Muscle of arm (tissue), 14 donors: Measurements from ENCODE around the gene ADGRB3. TPM values are rescaled to one million over a fixed set of nuclear protein-coding genes. Genes with fewer than 3 reads are reported as not detected.
A peak's percentile ranks its signal among the peaks of the same experiment; 100 is the strongest.

Experiments used
- DNase-seq: peaks from one replicate; pipeline ENCODE4 v3.0.0-alpha.2; 2013
- long read RNA-seq, 11 donors: transcript quantifications; one replicate each; lab custom pipeline, GENCODE V29; 2026
- polyA plus RNA-seq, 12 donors: library from polyadenylated mRNA; unstranded; fragments of 120-200 nt; gene quantifications; one replicate each; pipeline ENCODE4 v1.2.1, GENCODE V29; 2013; ENCODE audit not compliant: insufficient read length in 12 of 12

Gene ADGRB3
- polyA plus RNA-seq: 1 to 10 TPM in 6 of 12 donors, under 1 TPM in 5, not detected in 1; 0.65 to 6.4 (median 1.3) TPM
- long read RNA-seq, donor 1, partial matches to known transcripts: 5 of 5 reads
- long read RNA-seq, donor 1, other reads (novel, unspliced or antisense): 0 of 5 reads
- long read RNA-seq, donor 2: 0 reads
- long read RNA-seq, donor 3: 0 reads
- long read RNA-seq, donor 4: 0 reads
- long read RNA-seq, donor 5: 0 reads
- long read RNA-seq, donor 6: 0 reads
- long read RNA-seq, donor 7: 0 reads
- long read RNA-seq, donor 8: 0 reads
- long read RNA-seq, donor 9: 0 reads
- long read RNA-seq, donor 10: 0 reads
- long read RNA-seq, donor 11: 0 reads

- peak; percentile 80 for DNase-seq
These were observed at the start of gene ADGRB3 for GRCh38 chr6:68634726-68635411. Gene ADGRB3 (plus strand): TSS chr6:68635282. CDS start chr6:68638676, 3,394 bp downstream.

DNA sequence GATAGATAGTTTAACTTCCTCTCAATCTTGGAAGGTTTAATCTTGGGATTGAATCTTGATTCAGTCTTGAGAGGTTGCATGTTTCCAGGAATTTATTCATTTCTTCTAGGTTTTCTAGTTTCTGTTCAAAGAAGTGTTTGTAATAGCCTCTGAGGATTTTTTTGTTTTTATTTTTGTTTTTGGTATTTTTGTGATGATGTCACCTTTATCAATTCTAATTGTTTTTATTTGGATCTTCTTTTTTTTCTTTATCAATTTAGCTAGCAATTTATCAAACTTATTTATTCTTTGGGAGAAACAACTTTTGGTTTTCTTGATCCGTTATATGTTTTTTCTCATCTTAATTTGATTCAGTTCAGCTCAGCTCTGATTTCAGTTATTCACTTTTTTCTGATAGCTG lies 41.5 kb upstream of the ADGRB3 start:
- no peak for DNase-seq

DNA sequence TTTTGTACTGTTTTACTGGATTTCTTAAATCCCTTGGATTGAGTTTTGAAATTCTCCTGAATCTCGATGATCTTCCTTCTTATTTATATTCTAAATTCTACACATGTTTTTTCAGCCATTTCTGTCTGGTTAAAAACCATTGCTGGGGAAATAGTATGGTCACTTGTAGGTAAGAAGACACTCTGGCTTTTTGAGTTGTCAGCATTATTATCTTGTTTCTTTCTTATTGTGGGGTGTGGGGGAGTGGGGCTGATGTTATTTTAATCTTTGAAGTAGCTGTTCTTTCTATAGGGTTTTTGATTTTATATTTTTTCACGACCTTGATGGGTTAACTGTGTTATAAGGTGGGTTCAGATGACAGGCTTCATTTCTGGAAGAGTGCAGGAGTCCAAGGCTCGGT lies 37.4 kb upstream of the ADGRB3 start:
- DNase-seq: no peak

GRCh38 chr6:68615938-68616337 lies 19.1 kb upstream of the ADGRB3 start:
- DNase-seq: no peak

- DNase-seq: no peak
These were observed 9.1 kb upstream of the ADGRB3 start for GRCh38 chr6:68625998-68626397.

DNA sequence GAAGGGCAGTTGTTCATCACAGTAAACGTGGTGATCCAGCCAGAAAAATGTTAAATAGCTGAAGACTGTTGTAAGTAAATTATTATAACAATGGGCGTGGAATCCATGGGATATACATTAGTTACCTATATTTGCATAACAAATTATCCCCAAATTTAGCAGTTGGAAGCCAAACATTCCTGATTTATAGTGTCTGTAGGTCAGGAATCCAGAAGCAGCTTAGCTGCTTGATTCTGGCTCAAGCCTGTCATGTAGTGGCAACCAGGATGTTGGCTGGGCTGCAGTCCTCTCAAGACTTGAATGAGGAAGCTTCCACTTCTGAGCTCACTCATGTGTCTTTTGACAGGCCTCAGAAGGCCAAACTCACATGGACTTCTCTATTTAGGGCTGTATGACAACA lies 6.9 kb upstream of the ADGRB3 start:
- no peak for DNase-seq

- no peak for DNase-seq
These were observed 2.3 kb upstream of the ADGRB3 start for GRCh38 chr6:68632734-68633133.

GRCh38 chr6:68633281-68633971 lies 1.7 kb upstream of the ADGRB3 start:
- no peak for DNase-seq

- no peak for DNase-seq
These were observed 933 bp upstream of the ADGRB3 start for GRCh38 chr6:68633972-68634725.

DNA sequence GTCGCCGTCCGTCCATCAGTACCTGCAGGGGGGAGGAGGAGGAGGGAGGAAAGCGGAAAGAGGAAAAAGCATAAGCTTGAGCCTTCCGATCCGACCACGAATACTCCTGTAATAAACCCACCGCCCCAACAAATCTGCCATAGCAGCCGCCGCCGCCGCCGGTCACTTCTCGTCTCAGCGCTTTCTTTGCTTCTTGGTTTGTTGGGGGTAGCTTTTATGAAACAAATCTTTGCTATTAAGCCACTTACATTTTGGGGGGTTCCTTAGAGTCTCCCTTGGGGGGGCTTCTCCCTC lies 277 bp downstream of the ADGRB3 start:
- no peak for DNase-seq

GRCh38 chr6:68635706-68636513 lies 828 bp downstream of the ADGRB3 start:
- peak; percentile 58 for DNase-seq

- no peak for DNase-seq
These were observed 1.6 kb downstream of the ADGRB3 start for GRCh38 chr6:68636666-68637065.

DNA sequence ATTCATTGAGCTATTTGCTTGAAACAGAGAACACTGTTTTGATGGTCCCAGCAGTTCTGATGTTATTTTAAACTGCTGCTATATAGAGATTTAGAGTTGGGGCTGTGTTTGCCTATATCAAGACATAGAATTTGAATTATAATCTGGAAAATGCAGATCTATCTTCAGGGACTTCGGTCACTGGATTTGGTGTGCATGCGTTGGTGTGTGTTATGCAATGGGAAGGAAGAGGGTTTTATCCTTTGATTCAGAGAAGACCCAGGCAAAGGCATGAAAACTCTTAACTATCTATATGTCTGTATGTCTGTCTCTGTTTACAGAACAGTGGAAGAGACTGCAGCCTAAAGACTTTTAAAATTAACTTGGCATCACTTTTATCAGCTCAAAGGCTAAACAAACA lies 2.0 kb downstream of the ADGRB3 start:
- no peak for DNase-seq

DNA sequence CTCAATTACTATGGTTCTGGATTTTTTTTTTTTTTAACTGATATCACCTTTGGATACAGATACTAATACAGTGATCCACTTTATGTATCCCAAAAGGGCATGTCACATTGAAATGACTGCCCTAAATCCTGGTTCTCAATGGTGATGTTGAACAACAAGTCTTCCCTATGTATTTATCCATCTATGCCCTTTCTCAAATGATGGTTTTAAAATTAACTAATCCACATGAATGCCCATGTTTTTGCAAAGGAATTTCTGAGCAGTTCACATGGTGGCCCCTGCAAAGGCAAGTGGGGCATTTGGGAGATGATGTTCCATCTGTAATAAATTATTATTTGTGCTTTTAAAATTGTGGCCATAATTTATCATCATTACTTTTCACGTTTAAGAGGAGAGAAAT lies 2.7 kb downstream of the ADGRB3 start:
- DNase-seq: no peak

DNA sequence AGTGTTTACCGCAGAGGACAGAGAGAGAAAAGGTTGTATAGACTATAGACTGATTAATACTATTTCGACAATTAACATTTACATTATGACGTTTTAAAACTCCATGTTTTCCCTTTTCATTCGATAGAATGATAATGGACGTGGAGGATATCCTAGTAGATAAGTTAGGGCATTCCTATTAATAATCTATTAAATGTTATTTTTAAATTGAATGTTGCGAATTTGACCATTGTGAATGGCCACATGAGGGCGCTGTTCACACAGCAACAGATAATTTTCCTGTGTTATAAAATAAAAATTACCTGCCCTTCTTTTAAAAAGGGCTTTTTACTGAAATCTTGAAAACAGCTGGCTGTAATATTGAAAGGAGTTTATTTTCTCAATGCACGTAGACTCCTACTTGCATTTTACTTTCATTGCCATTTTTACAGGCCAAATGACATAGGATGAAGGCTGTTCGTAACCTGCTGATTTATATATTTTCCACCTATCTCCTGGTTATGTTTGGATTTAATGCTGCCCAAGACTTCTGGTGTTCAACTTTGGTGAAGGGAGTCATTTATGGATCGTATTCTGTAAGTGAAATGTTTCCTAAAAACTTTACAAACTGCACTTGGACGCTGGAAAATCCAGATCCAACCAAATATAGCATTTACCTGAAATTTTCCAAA lies 3.3 kb downstream of the ADGRB3 start:
- DNase-seq: peak; percentile 61

GRCh38 chr6:68639211-68639610 lies 4.1 kb downstream of the ADGRB3 start:
- no peak for DNase-seq

DNA sequence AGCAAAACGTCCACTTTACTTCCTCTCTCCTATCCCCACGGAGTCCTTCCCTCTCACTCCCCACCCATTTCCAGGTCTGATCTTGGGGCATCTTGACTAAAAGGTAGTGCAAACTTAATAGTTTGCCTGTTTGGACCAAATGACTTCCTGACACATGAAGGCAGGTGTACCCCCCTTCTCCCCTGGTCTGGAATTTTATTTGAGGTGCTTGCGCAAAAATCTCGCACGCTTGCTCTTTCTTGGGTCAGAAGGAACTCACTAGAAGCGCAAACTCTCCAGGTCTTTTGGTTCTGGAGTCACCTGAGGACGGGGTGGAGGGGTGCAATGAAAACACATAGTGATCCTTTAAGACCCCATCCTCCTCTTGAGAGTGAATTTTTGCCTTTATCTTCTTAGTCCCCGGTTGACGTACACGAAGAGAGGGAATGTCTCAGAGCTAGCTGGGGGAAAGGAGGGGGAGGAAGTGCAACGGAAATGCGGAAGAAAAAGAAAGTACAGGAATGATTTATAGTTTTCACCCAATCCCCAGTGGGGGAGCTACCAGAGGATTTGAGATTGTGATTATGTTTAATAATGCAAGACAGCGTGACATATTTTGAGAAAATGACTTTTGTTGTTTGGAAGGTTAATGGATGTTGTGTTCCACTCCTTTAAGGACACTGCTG lies 4.9 kb downstream of the ADGRB3 start:
- no peak for DNase-seq

DNA sequence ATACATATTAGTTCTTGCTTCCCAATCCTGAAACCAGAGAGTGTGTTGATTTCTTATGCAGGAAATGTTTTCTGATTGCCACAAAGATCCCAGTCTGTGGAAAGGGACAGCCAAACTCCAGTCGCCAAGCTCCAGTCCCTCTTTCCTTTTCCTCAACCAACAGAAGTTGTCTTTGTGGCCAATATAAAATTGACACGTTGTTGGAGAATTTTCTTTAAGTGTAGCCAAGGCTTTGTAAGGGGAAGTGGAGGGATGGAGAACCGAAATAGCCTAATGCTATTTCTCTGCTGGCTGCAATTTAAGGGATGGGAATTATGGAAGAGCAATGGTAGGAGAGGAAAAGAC lies 5.4 kb downstream of the ADGRB3 start:
- no peak for DNase-seq

DNA sequence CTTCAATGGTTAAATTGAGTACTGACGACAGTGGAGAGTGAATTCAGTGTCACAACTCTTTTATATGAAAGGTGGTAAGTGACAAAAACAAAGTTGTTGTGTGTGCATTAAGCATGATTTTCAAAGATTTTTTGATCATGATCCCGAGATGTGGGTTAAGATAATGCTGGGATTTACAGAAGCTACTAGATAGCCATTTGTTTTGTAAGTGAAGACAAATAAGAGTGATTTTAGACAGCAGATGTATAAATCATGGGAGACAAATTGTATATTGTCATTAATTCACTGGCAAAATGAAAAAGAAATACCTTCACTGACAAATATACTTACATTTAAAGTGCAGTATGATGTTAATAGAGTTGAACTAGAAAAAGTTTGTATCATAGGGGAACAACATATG lies 6.1 kb downstream of the ADGRB3 start:
- DNase-seq: no peak

DNA sequence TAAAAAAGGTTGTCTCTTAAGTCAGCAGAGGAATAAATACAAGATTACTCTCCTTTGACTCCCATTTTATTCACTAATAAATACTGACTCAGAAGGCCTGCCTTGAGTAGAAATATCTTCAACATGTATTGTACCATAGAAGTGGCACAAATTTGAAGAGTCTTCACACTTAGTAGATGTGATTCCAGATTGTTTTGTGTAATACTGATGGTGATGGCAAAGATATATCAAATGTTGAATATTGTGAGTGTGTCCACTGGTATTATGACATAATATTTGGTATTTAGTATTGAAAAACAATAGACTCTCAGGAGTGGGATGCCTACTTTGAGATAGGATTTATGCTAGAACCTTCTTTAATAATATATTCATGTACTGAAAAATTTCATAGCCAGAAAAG lies 7.0 kb downstream of the ADGRB3 start:
- DNase-seq: no peak

- no peak for DNase-seq
These were observed 7.9 kb downstream of the ADGRB3 start for GRCh38 chr6:68642977-68643376.
